ENCODE data around the gene USP36. TPM values are rescaled to one million over a fixed set of nuclear protein-coding genes. Genes with fewer than 3 reads are reported as not detected.
"Not testable (repeated sequence)": the region's sequence is repeated elsewhere in the genome, so short reads cannot be mapped to it uniquely, and the experiment has no call there.

Gene USP36
- total RNA-seq, 2 experiments from 2014 or later, result 489 to 494 TPM

- Histone ChIP-seq H3K27ac (ENCODE audit: low read depth in 1 of 2, low read length in 2 of 2) (no peak overlapping the region), H3K36me3 (ENCODE audit: insufficient read depth, low read length) (no peaks in the 10 kb centered on the region), H3K9me3 (ENCODE audit: control insufficient read depth in 1 of 2, insufficient read depth in 1 of 2, low read length in 2 of 2) (no peaks in the 10 kb centered on the region), H3K4me3 (ENCODE audit: low read length) (peak overlapping the region; percentile 37), H3K27me3 (ENCODE audit: control insufficient read depth in 1 of 2, insufficient read depth in 2 of 2, low read length in 2 of 2) (peaks cover 0 to 4% of the 10 kb centered on the region in 2 experiments), H3K4me1 (ENCODE audit: insufficient read depth, low read length) (peaks cover 33% of the 10 kb centered on the region)
- ATAC-seq (ENCODE audit: poor library complexity) (no peak), DNase-seq (no peak)
- peaks cover 6% of the 10 kb centered on the region for H3K27me3 Mint-ChIP-seq
- peak overlapping the region; percentile 87 for H3K27ac Mint-ChIP-seq
- H3K36me3 Mint-ChIP-seq (ENCODE audit: low read depth), result no peaks in the 10 kb centered on the region
- peaks cover 39% of the 10 kb centered on the region for H3K4me1 Mint-ChIP-seq (ENCODE audit: low read depth)
- H3K9me3 Mint-ChIP-seq, result no peaks in the 10 kb centered on the region
- TF ChIP-seq CTCF (IDR thresholded peaks at IDR 0.05), result no peak
- CTCF ChIA-PET, result no interaction called here
- intact Hi-C loops (cut with DNase I, micrococcal nuclease), result no loop called here
- H3K4me3 Mint-ChIP-seq, result peak overlapping the region; percentile 83
- POLR2A ChIA-PET, result no interaction called here
Observed at GRCh38 chr17:78878871-78879527, 38.4 kb upstream of the USP36 start.

- H3K27ac Mint-ChIP-seq, result peak overlapping the region; percentile 29
- intact Hi-C loops (cut with DNase I, micrococcal nuclease), result no loop called here
- ATAC-seq (ENCODE audit: poor library complexity), result no peak
- H3K9me3 Mint-ChIP-seq, result no peaks in the 10 kb centered on the region
- Histone ChIP-seq H3K27me3 (ENCODE audit: control insufficient read depth in 1 of 2, insufficient read depth in 2 of 2, low read length in 2 of 2) (peaks cover 0 to 4% of the 10 kb centered on the region in 2 experiments), H3K4me1 (ENCODE audit: insufficient read depth, low read length) (peaks cover 26% of the 10 kb centered on the region), H3K36me3 (ENCODE audit: insufficient read depth, low read length) (no peaks in the 10 kb centered on the region), H3K9me3 (ENCODE audit: control insufficient read depth in 1 of 2, insufficient read depth in 1 of 2, low read length in 2 of 2) (no peaks in the 10 kb centered on the region), H3K27ac (ENCODE audit: low read depth in 1 of 2, low read length in 2 of 2) (no peak overlapping the region), H3K4me3 (ENCODE audit: low read length) (no peak overlapping the region)
- H3K4me1 Mint-ChIP-seq (ENCODE audit: low read depth), result peaks cover 37% of the 10 kb centered on the region
- peaks cover 6% of the 10 kb centered on the region for H3K27me3 Mint-ChIP-seq
- H3K36me3 Mint-ChIP-seq (ENCODE audit: low read depth), result no peaks in the 10 kb centered on the region
- CTCF ChIA-PET, result no interaction called here
- no peak for TF ChIP-seq CTCF (IDR thresholded peaks at IDR 0.05)
- POLR2A ChIA-PET, result no interaction called here
- DNase-seq, result no peak
- peak overlapping the region; percentile 45 for H3K4me3 Mint-ChIP-seq
Observed at GRCh38 chr17:78878261-78878660, 37.6 kb upstream of the USP36 start.

- H3K36me3 ChIP-seq (ENCODE audit: insufficient read depth, low read length); CTCF ChIA-PET; H3K9me3 Mint-ChIP-seq; ATAC-seq (ENCODE audit: poor library complexity); intact Hi-C loops (cut with DNase I, micrococcal nuclease); DNase-seq; H3K9me3 ChIP-seq (ENCODE audit: control insufficient read depth in 1 of 2, insufficient read depth in 1 of 2, low read length in 2 of 2); POLR2A ChIA-PET; H3K36me3 Mint-ChIP-seq (ENCODE audit: low read depth); H3K27ac ChIP-seq (ENCODE audit: low read depth in 1 of 2, low read length in 2 of 2); H3K4me3 Mint-ChIP-seq; H3K27me3 ChIP-seq (ENCODE audit: control insufficient read depth in 1 of 2, insufficient read depth in 2 of 2, low read length in 2 of 2); H3K27me3 Mint-ChIP-seq; H3K4me3 ChIP-seq (ENCODE audit: low read length); H3K27ac Mint-ChIP-seq: not testable (repeated sequence)
- H3K4me1 ChIP-seq (ENCODE audit: insufficient read depth, low read length), result peaks cover 17% of the 10 kb centered on the region
- H3K4me1 Mint-ChIP-seq (ENCODE audit: low read depth), result peaks cover 26% of the 10 kb centered on the region
Observed at GRCh38 chr17:78876954-78877517, 36.4 kb upstream of the USP36 start.

Data from CD4-positive, alpha-beta T cell (primary cell).